Endothelial cell (in vitro differentiated cells): ENCODE measurements around the gene ARHGEF2. TPM values are rescaled to one million over a fixed set of nuclear protein-coding genes. Genes with fewer than 3 reads are reported as not detected.

ENCODE experiments used
- DNase-seq: peaks from one replicate; pipeline ENCODE4 v3.0.0; 2021; ENCODE audit warnings: low spot score
- H3K27ac Mint-ChIP-seq: one replicate; pipeline ENCODE4 v1.8.0; 2021; ENCODE audit warnings: mixed read lengths, inconsistent platforms; ENCODE audit not compliant: unreplicated experiment
- H3K27me3 Mint-ChIP-seq: one replicate; pipeline ENCODE4 v1.8.0; 2021; ENCODE audit warnings: mild to moderate bottlenecking, moderate library complexity, mixed read lengths, inconsistent platforms; ENCODE audit not compliant: unreplicated experiment
- H3K36me3 Mint-ChIP-seq: one replicate; pipeline ENCODE4 v1.8.0; 2021; ENCODE audit warnings: mild to moderate bottlenecking, low read depth, mixed read lengths, inconsistent platforms; ENCODE audit not compliant: unreplicated experiment
- H3K4me1 Mint-ChIP-seq: one replicate; pipeline ENCODE4 v1.8.0; 2021; ENCODE audit warnings: mild to moderate bottlenecking, mixed read lengths, inconsistent platforms; ENCODE audit not compliant: unreplicated experiment
- H3K4me3 Mint-ChIP-seq: one replicate; pipeline ENCODE4 v1.8.0; 2021; ENCODE audit warnings: mild to moderate bottlenecking, mixed read lengths, inconsistent platforms; ENCODE audit not compliant: unreplicated experiment
- H3K9me3 Mint-ChIP-seq: one replicate; pipeline ENCODE4 v1.8.0; 2021; ENCODE audit warnings: mixed read lengths, inconsistent platforms; ENCODE audit not compliant: unreplicated experiment
- CTCF ChIP-seq: fragments of 200-600 bp; sonication (generic); IDR thresholded peaks from one replicate; pipeline ENCODE4 v1.5.0; 2021; ENCODE audit warnings: antibody characterized with exemption; ENCODE audit not compliant: unreplicated experiment
- total RNA-seq: library from RNA; stranded (reverse); fragmentation: NEBNext Ultra II Directional; extraction: Animal tissue kit (Norgen Biotek cat#: 25700); gene quantifications from one replicate; pipeline ENCODE4 v1.2.1, GENCODE V29; 2021; ENCODE audit not compliant: unreplicated experiment

Gene ARHGEF2
- total RNA-seq, 1 donor from 2014 or later = 244 TPM

DNA sequence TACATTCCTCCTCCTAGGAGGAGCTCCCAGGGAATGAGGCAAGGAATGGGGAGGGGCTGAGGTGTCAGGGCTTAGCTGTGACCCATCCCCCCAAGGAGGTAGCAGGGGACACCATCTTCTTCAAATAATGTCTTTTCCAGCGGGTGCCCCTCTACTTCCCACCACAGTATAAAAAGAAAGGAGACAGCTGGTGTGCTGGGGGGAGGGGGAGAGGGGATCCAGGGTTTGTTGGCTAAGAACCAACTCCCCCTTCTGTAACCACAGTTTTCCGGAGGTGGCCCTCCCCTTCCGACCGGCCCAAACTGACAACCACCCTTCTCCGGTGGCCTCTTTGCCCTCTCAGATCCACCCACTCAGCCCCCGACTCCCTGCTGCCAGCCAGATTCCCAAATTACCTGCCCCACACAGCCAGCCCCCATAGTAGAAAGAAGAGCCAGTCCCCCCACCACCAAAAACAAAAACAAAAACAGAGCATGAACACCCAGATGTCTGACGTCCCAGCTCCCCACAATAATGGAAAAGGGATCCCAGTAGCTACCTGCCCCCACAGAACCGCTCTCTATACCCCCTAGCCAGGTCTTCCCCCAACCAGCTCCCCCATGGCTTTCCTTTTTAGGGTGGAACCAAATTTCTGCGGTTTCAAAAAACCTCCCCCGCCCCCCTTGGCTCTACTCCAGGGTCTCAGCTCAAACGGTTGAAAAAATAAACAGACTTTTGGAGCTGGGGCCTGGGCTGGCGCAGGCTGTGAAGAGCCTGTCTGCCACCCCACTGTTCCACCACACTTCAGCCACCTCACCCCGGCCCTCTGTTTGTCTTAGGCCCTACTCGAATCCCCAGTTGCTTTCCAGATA lies 2.1 kb downstream of the ARHGEF2 start:
- Mint-ChIP-seq H3K4me1 (peaks cover 83% of the 10 kb centered on the region), H3K27me3 (peaks cover 29% of the 10 kb centered on the region), H3K27ac (peak overlapping the region; percentile 94), H3K9me3 (no peaks in the 10 kb centered on the region), H3K4me3 (peak overlapping the region; percentile 100), H3K36me3 (peaks cover 25% of the 10 kb centered on the region)
- TF ChIP-seq CTCF = no peak
- DNase-seq = no peak

DNA sequence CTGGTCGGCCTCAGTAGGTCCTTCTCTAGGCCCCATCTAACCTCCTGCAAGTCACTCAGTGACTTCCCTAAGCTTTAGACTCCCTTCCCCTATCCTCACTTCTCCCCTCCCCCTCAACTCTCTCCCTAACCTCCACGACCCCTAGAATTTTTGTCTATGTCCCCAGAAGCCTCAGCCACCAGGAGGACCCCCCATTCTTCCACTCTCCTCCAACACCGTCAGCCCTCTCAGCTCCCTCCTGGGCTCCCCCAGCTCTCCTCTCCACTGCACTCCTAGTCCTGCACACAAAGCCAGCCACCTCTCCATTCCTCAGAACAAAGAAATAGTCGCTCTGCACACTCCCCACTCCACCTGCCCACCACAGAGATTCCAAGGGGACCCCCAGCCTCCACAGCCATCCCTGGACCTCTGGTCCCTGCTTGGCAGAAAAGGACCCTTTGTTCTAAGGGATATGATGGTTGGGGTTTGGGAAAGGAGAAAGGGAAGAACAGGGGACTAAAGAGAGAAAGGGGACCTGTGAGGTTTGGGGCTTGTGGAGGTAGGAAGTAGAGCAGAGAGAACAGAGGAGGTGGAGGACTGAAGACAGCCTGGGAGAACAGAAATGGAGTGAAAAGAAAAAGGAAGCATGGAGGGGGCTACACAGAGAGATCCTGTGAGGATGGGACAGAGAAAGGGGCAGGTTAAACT lies 2.8 kb downstream of the ARHGEF2 start:
- no peak for DNase-seq
- Mint-ChIP-seq H3K27me3 (peaks cover 28% of the 10 kb centered on the region), H3K36me3 (peaks cover 30% of the 10 kb centered on the region), H3K9me3 (no peaks in the 10 kb centered on the region), H3K4me3 (peak overlapping the region; percentile 100), H3K4me1 (peaks cover 83% of the 10 kb centered on the region), H3K27ac (peak overlapping the region; percentile 94)
- no peak for TF ChIP-seq CTCF

DNA sequence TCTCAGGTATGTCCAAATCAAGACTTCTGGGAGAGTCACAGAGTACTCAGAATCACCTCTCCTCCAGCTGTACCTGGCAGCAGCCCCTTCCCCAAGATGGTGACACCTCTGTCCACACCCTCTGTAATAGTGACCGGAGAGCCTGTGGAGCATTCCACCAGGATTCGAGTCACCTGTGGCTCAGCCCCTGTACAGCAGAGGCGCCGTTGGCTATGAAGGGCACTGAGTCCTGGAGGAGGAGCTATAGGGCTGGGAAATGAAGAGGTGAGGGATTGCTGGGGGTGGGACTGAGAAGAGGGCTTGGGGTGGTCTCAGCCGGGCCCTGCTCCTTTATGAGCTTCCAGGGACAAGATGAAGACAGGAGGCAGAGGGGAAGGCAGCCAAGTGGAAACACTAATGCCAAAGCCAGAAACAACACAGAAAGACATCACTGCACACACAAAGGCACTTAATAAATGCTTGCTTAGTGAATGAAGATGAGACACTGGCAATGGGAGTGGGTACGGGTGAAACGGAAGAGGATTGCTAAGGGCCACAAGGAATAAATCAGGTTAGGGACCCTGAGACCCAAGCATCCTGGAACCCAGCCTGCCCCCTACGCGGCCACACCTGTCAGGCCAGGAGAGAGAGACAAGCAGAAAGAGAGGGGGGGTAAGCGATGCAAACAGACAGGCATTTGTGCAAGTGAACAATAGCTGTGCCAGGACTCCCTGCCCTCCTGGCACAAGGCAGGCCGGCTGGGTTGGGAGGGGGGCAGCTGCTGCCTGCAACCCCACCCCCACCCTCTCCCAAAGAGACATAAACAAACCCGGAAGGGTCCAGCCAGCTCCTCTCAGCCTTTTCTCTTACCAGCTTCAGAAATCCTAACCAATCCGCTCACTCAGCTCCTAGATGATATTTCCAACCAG lies 3.9 kb downstream of the ARHGEF2 start:
- no peak for DNase-seq
- Mint-ChIP-seq H3K36me3 (peaks cover 40% of the 10 kb centered on the region), H3K9me3 (no peaks in the 10 kb centered on the region), H3K27me3 (peaks cover 28% of the 10 kb centered on the region), H3K4me1 (peaks cover 83% of the 10 kb centered on the region), H3K4me3 (peak overlapping the region; percentile 100), H3K27ac (peak overlapping the region; percentile 94)
- no peak for TF ChIP-seq CTCF

DNA sequence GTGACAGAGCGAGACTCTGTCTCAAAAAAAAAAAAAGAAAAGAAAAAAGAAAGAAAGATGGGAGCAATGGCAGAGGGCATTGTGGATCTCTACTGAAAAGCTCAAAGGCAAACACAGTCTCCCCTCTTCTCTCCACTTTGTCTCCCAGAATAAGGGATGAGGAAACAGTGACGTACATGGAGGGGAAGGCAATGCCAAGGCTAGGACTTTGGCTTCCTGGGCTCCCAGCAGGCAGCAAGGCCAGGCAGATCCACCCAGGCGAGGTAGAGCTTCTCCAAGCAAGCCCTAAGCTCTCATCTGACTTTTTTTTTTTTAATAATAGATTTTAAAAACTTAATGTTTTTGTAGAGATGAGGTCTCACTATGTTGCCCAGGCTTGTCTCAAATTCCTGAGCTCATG lies 4.6 kb downstream of the ARHGEF2 start:
- peak overlapping the region; percentile 85 for H3K27ac Mint-ChIP-seq
- no peaks in the 10 kb centered on the region for H3K9me3 Mint-ChIP-seq
- no peak for TF ChIP-seq CTCF
- H3K4me1 Mint-ChIP-seq = peaks cover 83% of the 10 kb centered on the region
- no peak for DNase-seq
- peaks cover 31% of the 10 kb centered on the region for H3K27me3 Mint-ChIP-seq
- H3K36me3 Mint-ChIP-seq = peaks cover 45% of the 10 kb centered on the region
- H3K4me3 Mint-ChIP-seq = peak overlapping the region; percentile 81
